ENCODE results near the gene DOHH.

DNA sequence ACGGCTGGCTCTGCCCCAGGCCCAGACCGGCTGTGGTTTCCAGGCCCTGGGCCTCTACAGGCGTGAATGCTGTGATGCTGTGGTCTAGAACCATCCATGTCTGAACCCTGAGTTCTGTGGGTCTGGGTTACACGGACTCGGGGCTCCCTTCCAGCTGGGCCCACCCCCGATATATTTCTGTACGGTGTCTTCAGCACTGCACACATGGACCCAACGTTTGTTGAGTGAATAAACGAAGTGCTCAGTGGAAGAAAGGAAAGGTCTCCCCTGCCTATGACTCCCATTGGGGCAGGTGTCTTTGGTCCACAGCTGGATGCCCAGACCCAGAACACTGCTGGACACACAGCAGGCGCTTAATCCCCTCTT is 45.2 kb upstream of the DOHH start:
- TF ChIP-seq, protein P1, sequence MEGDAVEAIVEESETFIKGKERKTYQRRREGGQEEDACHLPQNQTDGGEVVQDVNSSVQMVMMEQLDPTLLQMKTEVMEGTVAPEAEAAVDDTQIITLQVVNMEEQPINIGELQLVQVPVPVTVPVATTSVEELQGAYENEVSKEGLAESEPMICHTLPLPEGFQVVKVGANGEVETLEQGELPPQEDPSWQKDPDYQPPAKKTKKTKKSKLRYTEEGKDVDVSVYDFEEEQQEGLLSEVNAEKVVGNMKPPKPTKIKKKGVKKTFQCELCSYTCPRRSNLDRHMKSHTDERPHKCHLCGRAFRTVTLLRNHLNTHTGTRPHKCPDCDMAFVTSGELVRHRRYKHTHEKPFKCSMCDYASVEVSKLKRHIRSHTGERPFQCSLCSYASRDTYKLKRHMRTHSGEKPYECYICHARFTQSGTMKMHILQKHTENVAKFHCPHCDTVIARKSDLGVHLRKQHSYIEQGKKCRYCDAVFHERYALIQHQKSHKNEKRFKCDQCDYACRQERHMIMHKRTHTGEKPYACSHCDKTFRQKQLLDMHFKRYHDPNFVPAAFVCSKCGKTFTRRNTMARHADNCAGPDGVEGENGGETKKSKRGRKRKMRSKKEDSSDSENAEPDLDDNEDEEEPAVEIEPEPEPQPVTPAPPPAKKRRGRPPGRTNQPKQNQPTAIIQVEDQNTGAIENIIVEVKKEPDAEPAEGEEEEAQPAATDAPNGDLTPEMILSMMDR (conservative IDR thresholded peaks at IDR 0.05; ENCODE audit: low read depth, low read length), result no peak
- TF ChIP-seq EZH2 (IDR thresholded peaks at IDR 0.05; ENCODE audit: borderline replicate concordance, low read depth, low read length, poor library complexity, severe bottlenecking), result no peak

Data from A673 (cell line).